NCI-H526 (cell line): ENCODE data around the gene USP10.

Experiments
- DNase-seq, 2 experiments: peaks; one replicate each; lab custom pipeline; 2025; lab: John Stamatoyannopoulos, UW

USP10 gene, protein sequence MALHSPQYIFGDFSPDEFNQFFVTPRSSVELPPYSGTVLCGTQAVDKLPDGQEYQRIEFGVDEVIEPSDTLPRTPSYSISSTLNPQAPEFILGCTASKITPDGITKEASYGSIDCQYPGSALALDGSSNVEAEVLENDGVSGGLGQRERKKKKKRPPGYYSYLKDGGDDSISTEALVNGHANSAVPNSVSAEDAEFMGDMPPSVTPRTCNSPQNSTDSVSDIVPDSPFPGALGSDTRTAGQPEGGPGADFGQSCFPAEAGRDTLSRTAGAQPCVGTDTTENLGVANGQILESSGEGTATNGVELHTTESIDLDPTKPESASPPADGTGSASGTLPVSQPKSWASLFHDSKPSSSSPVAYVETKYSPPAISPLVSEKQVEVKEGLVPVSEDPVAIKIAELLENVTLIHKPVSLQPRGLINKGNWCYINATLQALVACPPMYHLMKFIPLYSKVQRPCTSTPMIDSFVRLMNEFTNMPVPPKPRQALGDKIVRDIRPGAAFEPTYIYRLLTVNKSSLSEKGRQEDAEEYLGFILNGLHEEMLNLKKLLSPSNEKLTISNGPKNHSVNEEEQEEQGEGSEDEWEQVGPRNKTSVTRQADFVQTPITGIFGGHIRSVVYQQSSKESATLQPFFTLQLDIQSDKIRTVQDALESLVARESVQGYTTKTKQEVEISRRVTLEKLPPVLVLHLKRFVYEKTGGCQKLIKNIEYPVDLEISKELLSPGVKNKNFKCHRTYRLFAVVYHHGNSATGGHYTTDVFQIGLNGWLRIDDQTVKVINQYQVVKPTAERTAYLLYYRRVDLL

DNA sequence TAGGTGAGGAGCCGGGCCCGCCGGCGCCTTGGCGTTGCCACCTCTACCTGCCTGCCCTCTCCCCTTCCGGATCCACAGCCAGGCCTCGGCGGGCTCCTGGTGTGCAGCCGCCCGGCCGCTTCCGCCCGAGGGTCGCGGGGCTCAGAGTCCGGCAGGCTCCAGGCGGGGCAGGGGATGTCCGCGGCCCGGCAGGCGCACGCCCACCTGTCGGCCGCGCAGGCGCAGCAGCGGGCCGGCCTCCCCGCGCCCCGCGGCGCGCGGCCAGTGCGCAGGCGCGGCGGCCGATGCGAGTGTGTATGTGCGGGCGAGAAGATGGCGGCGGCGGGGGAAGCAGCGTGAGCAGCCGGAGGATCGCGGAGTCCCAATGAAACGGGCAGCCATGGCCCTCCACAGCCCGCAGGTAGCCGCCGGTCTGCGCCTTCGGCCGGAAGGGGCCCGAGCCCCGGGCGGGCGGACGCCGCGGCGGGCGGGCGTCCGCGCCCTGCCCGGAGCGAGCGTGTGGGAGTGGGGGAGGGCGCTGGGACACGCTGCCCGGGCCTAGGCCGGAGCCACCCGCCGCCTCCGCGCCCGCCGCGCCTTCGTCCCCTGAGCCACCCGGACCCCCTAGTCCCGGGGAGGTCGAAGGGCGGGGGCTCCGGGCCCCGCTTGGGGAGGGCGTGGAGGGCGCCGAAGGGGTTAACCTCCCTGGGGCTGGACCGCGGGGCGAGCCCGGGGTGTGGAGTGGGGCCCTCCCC is at the start of gene USP10:
Gene USP10, plus strand, starts transcription at position 289 of the 734 bp plus-strand sequence. Its CDS starts 91 bp downstream, at position 380.
- DNase-seq = peak in 1 of 2 experiments; percentile 81

DNA sequence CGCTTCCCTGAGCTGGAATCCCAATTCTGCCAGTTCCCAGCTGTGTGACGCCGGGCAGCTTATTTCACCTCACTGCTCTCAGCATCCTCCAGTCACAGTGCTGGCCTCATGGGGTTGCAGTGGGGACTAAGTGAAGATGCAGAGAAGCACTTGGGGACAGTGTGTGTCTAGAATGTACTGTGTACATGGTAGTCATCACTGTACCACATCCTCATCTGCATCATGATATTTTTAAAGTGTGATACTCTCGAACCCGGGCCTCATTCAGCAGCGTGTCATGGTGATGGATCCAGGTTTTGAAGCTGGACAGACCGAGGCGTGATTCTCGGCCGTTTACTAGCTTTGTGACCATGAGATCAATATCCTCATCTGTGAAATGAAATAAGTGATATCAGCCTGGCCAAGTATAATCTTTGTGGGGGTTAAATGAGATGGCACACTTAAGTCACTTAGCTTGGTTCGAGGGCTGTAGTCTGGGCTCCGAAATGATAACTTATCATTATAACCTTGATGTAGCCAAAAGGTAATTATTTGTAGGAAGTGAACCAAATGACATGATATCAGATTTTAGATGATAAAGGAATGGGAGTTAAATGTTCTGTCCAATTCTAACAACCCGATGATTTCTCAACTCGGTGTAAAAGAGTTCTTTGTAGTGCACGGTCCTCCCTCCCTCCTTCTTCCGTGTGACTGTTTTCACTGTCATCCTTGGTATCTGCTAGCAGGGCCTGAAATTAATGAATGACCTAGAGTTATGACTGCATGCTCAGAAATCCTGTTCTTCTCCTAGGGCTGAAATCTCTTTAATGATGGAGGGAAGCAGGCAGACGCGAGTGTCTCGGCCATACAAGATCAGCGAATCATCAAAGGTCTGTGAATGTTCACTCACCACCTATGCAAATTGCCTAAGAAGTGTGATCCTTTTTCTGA is 49.5 kb upstream of the USP10 start:
- no peak for DNase-seq

- no peak for DNase-seq
Measured at GRCh38 chr16:84652566-84652965, 47.2 kb upstream of the USP10 start.

- DNase-seq = no peak
Measured at GRCh38 chr16:84654238-84654637, 45.6 kb upstream of the USP10 start.

GRCh38 chr16:84654998-84655397 is 44.8 kb upstream of the USP10 start:
- no peak for DNase-seq

- DNase-seq = no peak
Measured at GRCh38 chr16:84656649-84657048, 43.2 kb upstream of the USP10 start.

- DNase-seq = no peak
Measured at GRCh38 chr16:84657229-84657837, 42.5 kb upstream of the USP10 start.

- DNase-seq = no peak
Measured at GRCh38 chr16:84658690-84659089, 41.1 kb upstream of the USP10 start.

DNA sequence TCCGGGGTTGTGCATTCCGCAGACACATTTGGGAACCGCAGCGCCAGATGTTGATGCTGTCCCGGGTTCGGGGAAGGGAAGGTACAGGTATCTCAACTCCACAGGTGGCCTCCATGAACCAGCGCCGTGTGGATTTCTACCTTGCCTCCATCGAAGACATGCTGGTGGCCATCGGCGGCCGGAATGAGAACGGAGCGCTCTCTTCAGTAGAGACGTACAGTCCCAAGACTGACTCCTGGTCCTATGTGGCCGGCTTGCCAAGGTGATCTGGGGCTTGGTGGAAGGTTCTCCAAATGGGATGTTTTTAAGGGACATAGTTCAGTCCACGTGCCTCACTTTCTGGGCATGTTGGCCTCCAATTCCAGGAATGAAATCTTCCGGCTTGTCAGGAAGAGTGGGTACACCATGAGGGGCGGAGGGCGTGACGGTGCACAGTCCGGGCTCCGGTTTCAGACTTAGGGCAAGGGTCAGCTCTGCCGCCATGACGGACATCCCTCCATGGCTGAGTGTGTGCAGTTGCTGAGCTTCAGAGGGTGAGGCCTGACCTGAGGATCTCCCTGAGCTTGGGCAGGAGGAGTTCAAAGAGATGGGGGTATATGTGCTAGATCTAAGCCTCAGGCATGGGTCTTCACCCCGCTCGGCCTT is 40.0 kb upstream of the USP10 start:
- no peak for DNase-seq

DNA sequence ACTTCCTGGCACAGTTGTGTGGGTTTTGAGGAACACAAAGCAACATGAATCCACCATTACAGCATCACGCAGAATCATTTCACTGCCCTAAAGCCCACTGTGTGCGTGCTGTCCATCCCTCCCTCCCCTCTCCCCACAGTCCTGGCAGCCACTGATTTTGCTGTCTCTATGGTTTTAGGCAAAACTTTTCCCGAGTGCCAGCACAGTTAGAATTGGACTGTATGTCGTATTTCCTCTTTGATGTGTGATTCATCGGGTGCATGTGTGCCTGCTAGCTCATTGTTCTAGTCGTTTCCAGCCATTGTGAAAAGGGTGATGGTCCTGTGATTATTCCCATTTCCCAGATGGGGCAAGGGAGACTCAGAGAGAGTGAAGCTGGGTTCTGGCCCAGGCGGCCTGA is 38.8 kb upstream of the USP10 start:
- no peak for DNase-seq

DNA sequence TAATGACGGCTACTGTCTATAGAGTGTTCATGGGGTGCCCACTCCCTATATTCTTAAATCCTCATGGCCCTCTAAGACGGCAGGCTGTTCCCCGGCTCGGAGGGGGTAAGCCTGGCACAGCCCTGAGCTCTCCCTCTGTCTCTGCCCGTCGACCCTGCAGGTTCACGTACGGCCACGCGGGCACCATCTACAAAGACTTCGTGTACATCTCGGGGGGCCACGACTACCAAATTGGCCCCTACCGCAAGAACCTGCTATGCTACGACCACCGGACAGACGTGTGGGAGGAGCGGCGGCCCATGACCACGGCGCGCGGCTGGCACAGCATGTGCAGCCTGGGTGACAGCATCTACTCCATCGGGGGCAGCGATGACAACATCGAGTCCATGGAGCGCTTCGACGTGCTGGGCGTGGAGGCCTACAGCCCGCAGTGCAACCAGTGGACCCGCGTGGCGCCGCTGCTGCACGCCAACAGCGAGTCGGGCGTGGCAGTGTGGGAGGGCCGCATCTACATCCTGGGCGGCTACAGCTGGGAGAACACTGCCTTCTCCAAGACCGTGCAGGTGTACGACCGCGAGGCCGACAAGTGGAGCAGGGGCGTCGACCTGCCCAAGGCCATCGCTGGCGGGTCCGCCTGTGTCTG is 38.3 kb upstream of the USP10 start:
- DNase-seq = no peak

DNA sequence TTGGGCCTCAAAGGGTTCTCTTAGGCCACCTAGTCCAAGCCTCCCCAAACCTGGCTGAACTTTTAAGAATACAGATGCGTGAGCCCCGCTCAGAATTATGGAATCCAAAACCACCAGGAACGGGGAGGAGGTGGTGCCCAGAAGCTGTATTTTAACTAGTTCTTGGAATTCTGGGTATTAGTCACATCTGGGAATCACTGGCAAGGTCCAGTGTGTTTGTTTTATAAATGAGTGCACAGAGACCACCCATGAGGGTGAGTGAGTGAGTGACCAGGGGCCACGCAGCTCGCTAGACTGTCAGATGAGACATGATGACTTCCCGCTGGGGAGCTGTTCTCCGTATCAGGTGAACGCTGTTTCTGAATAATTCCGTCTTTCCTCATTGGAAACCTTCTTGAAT is 37.3 kb upstream of the USP10 start:
- DNase-seq = no peak

- DNase-seq = peak; percentile 85 to 90
Measured at GRCh38 chr16:84663433-84664101, 36.2 kb upstream of the USP10 start.

GRCh38 chr16:84665359-84665758 is 34.4 kb upstream of the USP10 start:
- DNase-seq = no peak

DNA sequence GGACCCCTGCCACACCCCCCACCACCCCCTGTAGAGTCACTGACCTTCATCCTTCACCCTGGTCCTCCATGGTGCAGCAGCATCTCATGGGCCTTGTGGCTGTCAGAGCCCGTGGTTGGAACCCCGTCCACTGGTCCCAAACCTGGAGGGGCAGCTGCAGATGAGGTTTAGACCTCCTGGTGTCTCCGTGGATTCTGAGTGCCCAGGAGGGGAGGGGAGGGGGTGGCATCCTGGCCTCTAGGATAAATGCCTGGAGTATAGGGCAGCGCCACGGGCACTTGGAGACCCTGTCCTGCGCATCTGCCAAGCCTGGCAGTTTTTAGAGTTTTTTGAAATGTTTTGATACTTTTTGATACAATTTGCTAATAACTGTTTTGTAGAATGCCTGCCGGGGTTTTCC is 34.0 kb upstream of the USP10 start:
- DNase-seq = no peak

- DNase-seq = no peak
Measured at GRCh38 chr16:84667600-84668309, 32.0 kb upstream of the USP10 start.

- DNase-seq = no peak
Measured at GRCh38 chr16:84670063-84670462, 29.7 kb upstream of the USP10 start.
